Measurements from ENCODE around the gene CNR2.

GRCh38 chr1:23959461-23960290 lies 46.5 kb upstream of the CNR2 start, which contains the start of gene PNRC2:
- TF ChIP-seq POLR2A (IDR thresholded peaks at IDR 0.05) (peak; percentile 69 to 96), CTCF (IDR thresholded peaks at IDR 0.05) (peak in 1 of 6 experiments; percentile 2)
